PC-3 (cell line): ENCODE measurements around the gene NSRP1. TPM values are rescaled to one million over a fixed set of nuclear protein-coding genes. Genes with fewer than 3 reads are reported as not detected.
A peak's percentile ranks its signal among the peaks of the same experiment; 100 is the strongest.

Source experiments
- ATAC-seq: fragments of 200-7000 bp; cut with Tn5 transposase; 2 replicates; pipeline ENCODE4 v1.9.1; 2020; ENCODE audit warnings: mild to moderate bottlenecking, moderate library complexity
- BruUV-seq: library from RNA; stranded (reverse); fragments of 400-500 nt; replicated peaks from 2 replicates; lab custom pipeline; 2021; lab: Mats Ljungman, UMichigan
- CTCF ChIA-PET: fragments of 300-600 bp; sonication (Branson Sonifier 250); formaldehyde crosslinking; loops from one replicate; lab custom pipeline; 2022; ENCODE audit warnings: antibody characterized with exemption; lab: Charles Lee
- POLR2A ChIA-PET: fragments of 300-600 bp; sonication (Branson Sonifier 250); formaldehyde crosslinking; loops from one replicate; lab custom pipeline; 2022; ENCODE audit warnings: antibody characterized with exemption; ENCODE audit not compliant: unreplicated experiment; lab: Charles Lee
- DNase-seq: peaks from one replicate; pipeline ENCODE4 v3.0.0-alpha.2; 2015
- H2AFZ ChIP-seq: fragments of 300-600 bp; sonication (generic); 2 replicates; pipeline ENCODE4 v1.6.0; 2016; ENCODE audit warnings: antibody characterized with exemption, low read length
- H3F3A ChIP-seq: fragments of 300-600 bp; sonication (generic); one replicate; pipeline ENCODE4 v1.6.0; 2017; ENCODE audit warnings: antibody characterized with exemption, low read length, control low read depth, mild to moderate bottlenecking; ENCODE audit not compliant: unreplicated experiment
- H3K27ac ChIP-seq: fragments of 300-600 bp; sonication (generic); 2 replicates; pipeline ENCODE4 v1.5.1; 2016; ENCODE audit warnings: mild to moderate bottlenecking, low read length
- H3K27me3 ChIP-seq: fragments of 300-600 bp; sonication (generic); 2 replicates; pipeline ENCODE4 v1.6.1; 2016; ENCODE audit warnings: low read length, mixed read lengths
- H3K36me3 ChIP-seq: fragments of 300-600 bp; sonication (generic); 2 replicates; pipeline ENCODE4 v1.6.1; 2016; ENCODE audit warnings: low read depth, mixed run types, low read length, mixed read lengths
- H3K4me1 ChIP-seq: fragments of 300-600 bp; sonication (generic); 2 replicates; pipeline ENCODE4 v1.5.1; 2016; ENCODE audit warnings: low read length; ENCODE audit not compliant: insufficient read depth
- H3K4me2 ChIP-seq: fragments of 300-600 bp; sonication (generic); 2 replicates; pipeline ENCODE4 v1.6.0; 2016; ENCODE audit warnings: low read length
- H3K4me3 ChIP-seq: fragments of 300-600 bp; sonication (generic); 2 replicates; pipeline ENCODE4 v1.5.1; 2016; ENCODE audit warnings: mild to moderate bottlenecking, low read length, mixed read lengths
- H3K79me2 ChIP-seq: fragments of 300-600 bp; sonication (generic); 2 replicates; pipeline ENCODE4 v1.6.1; 2017; ENCODE audit warnings: low read length, mixed read lengths
- H3K9ac ChIP-seq: fragments of 300-600 bp; sonication (generic); 2 replicates; pipeline ENCODE4 v1.6.0; 2016; ENCODE audit warnings: mild to moderate bottlenecking, low read length
- H3K9me2 ChIP-seq: fragments of 300-600 bp; sonication (generic); replicated peaks from 2 replicates; pipeline ENCODE4 v1.6.1; 2016; ENCODE audit warnings: mixed run types, low read length, mixed read lengths
- H3K9me3 ChIP-seq: fragments of 300-600 bp; sonication (generic); 2 replicates; pipeline ENCODE4 v1.6.1; 2016; ENCODE audit warnings: low read length, mixed read lengths
- H4K20me1 ChIP-seq: fragments of 300-600 bp; sonication (generic); 2 replicates; pipeline ENCODE4 v1.6.1; 2016; ENCODE audit warnings: low read length, mixed read lengths
- CTCF ChIP-seq: fragments of 300-600 bp; sonication (generic); conservative IDR thresholded peaks from 2 replicates; pipeline ENCODE4 v1.5.1; 2017; ENCODE audit warnings: antibody characterized with exemption, low read depth, mild to moderate bottlenecking, low read length
- EZH2 ChIP-seq: fragments of 300-600 bp; sonication (generic); IDR thresholded peaks from one replicate; pipeline ENCODE4 v1.6.1; 2017; ENCODE audit warnings: antibody characterized with exemption, mild to moderate bottlenecking, low read length; ENCODE audit not compliant: unreplicated experiment
- EZH2phosphoT487 ChIP-seq: fragments of 300-600 bp; sonication (generic); IDR thresholded peaks from 2 replicates; pipeline ENCODE4 v1.6.1; 2018; ENCODE audit warnings: mild to moderate bottlenecking, antibody characterized with exemption, low read length, borderline replicate concordance
- intact Hi-C: fragments of 100-400 bp; cut with micrococcal nuclease; formaldehyde crosslinking; loops from 2 replicates; pipeline ENCODE4 v1.9.0; 2023
- total RNA-seq: library from RNA; depleted of rRNA; stranded (reverse); fragments of >200 nt; gene quantifications from 2 replicates; pipeline ENCODE4 v1.2.3, GENCODE V29; 2014

Gene NSRP1
- total RNA-seq, 1 experiment from 2014 or later, result 6.4 TPM

- intact Hi-C loops, result no loop called here
- Histone ChIP-seq H3K79me2 (no peaks in the 10 kb centered on the region), H2AFZ (no peak overlapping the region), H3F3A (no peaks in the 10 kb centered on the region), H3K9me2 (no peaks in the 10 kb centered on the region), H3K4me1 (no peaks in the 10 kb centered on the region), H3K4me2 (no peak overlapping the region), H4K20me1 (no peaks in the 10 kb centered on the region), H3K27me3 (0 out of 2 replicates have a peak, but pooled peaks cover 2% of the 10 kb centered on the region), H3K4me3 (no peak overlapping the region), H3K27ac (no peak overlapping the region), H3K9me3 (no peaks in the 10 kb centered on the region), H3K9ac (no peak overlapping the region), H3K36me3 (no peaks in the 10 kb centered on the region)
- no TSS peak for BruUV-seq
- ChIA-PET POLR2A (interaction anchor here (0.6 kb wide), 1 partner anchor 107 kb away, joined by 3 read pairs; no protein-coding TSS in a partner anchor), CTCF (interaction anchor here (0.6 kb wide), 2 partner anchors 133 to 141 kb away, joined by 3 read pairs; no protein-coding TSS in a partner anchor)
- TF ChIP-seq EZH2phosphoT487 (no peak), EZH2 (no peak), CTCF (peak; percentile 54)
- DNase-seq (peak; percentile 74), ATAC-seq (peak; percentile 53)
These were observed 20.9 kb upstream of the NSRP1 start for GRCh38 chr17:30095507-30096244.

- Histone ChIP-seq H2AFZ (no peak overlapping the region), H3F3A (no peaks in the 10 kb centered on the region), H3K4me2 (no peak overlapping the region), H3K9me2 (no peaks in the 10 kb centered on the region), H3K36me3 (no peaks in the 10 kb centered on the region), H3K79me2 (no peaks in the 10 kb centered on the region), H3K27me3 (no peaks in the 10 kb centered on the region), H3K27ac (no peak overlapping the region), H3K4me1 (0 out of 2 replicates have a peak, but pooled peaks cover 4% of the 10 kb centered on the region), H4K20me1 (no peaks in the 10 kb centered on the region), H3K9ac (no peak overlapping the region), H3K9me3 (no peaks in the 10 kb centered on the region), H3K4me3 (no peak overlapping the region)
- TF ChIP-seq EZH2 (no peak), EZH2phosphoT487 (no peak), CTCF (no peak)
- POLR2A ChIA-PET, result no interaction called here
- intact Hi-C loops, result no loop called here
- BruUV-seq, result no TSS peak
- CTCF ChIA-PET, result no interaction called here
- ATAC-seq (no peak), DNase-seq (no peak)
These were observed 14.8 kb upstream of the NSRP1 start for GRCh38 chr17:30101686-30102390.
